Stimulated activated CD8-positive, alpha-beta memory T cell treated with anti-CD3 and anti-CD28 coated beads, Interleukin-7, amount 100 ng/mL, for 48 hours (primary cell): ENCODE data around the gene MGLL.

Source experiments
- DNase-seq, 2 donors: peaks; one replicate each; pipeline ENCODE4 v3.0.0-alpha.2; 2020; ENCODE audit warnings: low read depth in 1 of 2; ENCODE audit errors: extremely low read depth in 1 of 2

MGLL gene

DNA sequence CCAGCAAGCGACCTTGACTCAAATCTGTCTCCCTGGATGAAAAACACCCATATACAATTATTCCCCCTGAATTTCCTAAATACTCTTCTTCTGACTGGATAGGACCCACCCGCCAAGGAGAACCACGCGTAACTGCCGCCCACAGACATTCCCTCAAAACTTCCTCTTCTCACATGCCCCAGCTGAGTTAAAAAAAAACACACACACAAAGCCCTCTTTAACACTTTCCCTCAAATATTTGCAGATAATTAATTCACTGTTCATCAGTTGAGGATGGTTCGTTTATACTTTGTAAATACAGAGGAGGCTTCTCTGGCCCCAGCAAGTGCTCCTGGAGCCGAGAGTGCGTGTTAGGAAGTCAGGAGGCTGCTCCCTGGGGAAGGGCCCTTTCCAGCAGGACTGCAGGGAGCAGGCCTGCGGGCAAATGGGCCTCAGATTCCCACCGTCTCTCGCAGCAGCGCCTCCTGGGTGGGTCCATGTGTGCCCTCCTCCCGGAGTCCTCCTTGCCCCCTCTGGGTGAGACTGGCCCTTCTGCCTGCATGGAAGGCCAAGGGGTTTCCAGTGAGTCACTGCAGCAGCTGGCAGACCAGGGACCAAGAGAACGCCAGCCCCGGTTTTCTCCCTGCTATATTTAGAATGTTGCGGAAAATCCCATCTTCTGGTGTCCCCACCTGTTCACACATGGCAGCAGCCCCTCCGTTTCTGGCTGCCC is 46.8 kb downstream of the MGLL start:
- DNase-seq: no peak

DNA sequence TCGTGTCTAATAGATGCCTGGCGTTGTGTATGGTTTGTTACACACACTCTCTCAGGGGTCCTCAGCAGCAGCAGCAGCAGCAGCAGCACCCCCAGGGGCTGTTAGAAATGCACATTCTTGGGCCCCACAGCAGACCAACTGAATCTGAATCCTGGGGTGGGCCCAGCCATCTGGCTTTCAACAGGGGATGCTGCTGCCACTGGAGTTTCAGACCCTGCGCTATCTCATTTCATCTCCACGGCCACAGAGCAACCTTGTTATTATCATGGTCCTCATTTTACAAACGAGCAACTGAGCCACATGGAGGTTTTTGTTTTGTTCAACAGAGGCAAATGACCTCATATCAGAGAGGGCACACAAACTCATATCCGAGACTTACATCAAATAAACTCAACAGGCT is 47.7 kb downstream of the MGLL start:
- DNase-seq: no peak

DNA sequence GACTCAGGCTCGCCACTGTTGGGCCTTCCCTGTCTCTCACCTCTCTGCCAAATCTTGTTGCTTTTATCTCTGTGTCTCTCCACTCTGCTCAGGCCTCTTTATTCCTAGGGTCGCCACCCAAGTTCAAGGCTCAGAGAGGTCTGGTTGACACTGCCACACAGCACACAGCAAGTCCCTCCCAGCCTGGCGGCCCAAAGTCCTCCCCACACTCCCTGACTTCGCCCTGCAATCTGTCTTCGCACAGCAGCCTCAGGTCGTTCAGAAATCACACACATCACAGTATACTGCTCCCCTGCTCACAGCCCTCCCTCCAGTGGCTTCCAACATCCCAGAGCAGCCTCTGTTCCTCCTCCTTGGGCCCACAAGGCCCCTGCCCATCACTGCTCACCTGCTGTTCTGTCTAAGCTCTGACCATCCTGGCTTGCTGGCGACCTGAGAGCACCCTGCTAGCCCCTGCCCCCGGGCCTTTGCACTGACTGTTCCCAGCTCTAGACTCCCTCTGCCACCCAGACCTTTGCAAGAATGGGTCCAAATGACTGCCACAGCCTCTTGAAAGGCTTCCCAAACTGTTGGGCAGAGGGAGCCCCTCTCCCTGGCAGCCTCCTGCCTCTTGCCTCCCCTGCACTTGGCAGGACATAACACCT is 48.4 kb downstream of the MGLL start:
- no peak for DNase-seq

DNA sequence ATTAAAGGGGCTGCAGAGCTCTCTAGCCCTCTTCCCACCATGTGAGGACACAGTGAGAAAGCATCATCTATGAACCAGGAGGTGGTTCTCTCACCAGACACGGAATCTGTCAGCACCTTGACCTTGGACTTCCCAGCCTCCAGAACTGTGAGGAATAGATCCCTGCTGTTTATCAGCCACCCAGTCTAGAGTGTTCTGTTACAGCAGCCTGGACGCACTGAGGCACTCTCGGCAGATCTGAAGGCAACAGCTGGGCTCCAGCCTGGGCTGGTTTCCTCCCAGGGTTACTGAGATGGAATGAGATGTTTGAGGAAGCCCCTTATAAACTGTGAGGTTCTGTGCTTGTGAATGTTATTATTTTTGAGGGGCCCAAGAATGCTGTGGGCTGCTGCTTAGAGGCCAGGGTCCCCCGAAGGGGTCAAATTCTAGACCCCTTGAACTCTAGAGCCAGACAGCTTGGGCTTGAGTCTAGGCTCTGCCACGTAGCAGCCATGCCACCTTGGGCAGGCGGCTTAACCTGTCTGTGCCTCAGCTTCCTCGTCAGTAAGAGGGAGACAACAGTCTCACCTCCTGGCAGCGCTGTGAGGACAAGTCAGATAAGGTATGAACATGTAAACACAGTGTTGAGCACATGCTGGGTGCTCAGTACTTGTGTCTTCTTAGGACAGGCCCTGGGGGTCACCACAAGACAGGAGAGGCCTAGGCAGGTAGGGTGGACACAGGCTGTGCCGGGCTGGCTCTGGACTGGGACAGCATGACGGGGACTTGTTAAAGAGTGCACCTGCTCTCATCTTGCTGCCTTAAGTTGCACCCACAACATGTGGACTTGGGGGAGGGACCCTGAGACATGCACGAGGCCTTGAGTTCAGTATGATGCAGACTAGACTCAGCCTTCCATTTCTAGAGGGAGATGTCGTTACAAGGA is 49.2 kb downstream of the MGLL start:
- DNase-seq: no peak

- no peak for DNase-seq
These were observed 50.0 kb downstream of the MGLL start for GRCh38 chr3:127772273-127772672.

- DNase-seq: no peak
These were observed 50.6 kb downstream of the MGLL start for GRCh38 chr3:127771746-127772145.

GRCh38 chr3:127770671-127771355 is 51.5 kb downstream of the MGLL start:
- DNase-seq: no peak

DNA sequence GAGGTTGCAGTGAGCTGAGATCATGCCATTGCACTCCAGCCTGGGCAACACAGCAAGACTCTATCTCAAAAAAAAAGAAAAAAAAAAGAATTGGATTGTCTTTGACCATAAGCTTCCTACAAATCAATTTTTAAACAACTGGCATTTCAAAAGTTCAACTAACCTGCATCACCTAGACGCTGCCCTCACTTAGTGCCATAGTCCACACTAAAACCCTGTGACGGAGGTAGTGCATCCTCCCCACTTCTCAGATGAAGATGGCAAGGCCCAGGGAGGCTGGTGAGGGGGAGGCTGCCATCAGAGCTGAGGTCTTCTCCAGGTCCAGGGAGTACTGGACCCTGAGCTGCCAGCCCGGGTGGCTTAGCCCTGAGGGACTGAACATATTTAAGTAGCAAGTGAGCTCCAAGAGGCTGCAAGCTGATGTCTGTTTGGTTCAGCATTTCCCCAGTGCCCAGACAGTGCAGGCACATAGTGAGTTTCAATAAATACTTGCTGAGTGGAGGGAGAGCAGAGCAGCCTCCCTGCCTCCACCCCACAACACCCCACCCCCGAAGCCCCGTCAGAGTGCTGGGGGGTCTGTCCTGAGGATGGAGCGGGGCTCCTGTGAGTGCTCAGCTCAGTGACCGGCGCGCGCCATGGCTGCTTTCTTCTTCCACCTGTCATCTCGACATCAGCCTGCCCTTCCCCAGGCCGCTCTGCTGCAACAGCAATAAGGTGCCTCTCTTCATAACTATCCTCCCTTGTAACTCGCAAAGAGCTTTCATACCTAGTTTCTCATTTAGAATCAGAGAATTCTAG is 52.8 kb downstream of the MGLL start:
- DNase-seq: no peak

- DNase-seq: no peak
These were observed 53.8 kb downstream of the MGLL start for GRCh38 chr3:127768346-127769008.

- no peak for DNase-seq
These were observed 55.2 kb downstream of the MGLL start for GRCh38 chr3:127767126-127767525.

GRCh38 chr3:127765735-127766134 is 56.6 kb downstream of the MGLL start:
- DNase-seq: no peak

- no peak for DNase-seq
These were observed 57.4 kb downstream of the MGLL start for GRCh38 chr3:127764841-127765362.

- DNase-seq: no peak
These were observed 58.0 kb downstream of the MGLL start for GRCh38 chr3:127764301-127764700.

DNA sequence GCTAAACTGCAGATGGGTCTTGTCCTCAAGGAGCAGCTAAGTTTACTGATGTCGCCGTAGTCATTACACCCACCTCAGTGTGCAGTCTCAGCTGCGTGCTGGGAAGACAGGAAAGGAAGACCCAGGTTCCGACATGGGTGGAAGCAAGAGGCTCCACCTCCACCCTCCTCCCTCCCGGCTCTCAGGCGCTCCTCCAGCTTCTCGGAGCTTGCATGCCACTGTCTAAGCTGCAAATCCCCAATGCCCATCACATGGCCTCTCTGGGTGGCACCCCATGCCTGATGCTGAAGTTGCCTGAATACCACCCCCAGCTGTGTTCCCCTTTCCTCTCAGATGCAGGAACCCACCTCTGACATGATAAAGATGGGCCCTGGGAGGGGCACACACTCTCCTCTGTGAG is 58.5 kb downstream of the MGLL start:
- DNase-seq: no peak

GRCh38 chr3:127763337-127763736 is 59.0 kb downstream of the MGLL start:
- no peak for DNase-seq

DNA sequence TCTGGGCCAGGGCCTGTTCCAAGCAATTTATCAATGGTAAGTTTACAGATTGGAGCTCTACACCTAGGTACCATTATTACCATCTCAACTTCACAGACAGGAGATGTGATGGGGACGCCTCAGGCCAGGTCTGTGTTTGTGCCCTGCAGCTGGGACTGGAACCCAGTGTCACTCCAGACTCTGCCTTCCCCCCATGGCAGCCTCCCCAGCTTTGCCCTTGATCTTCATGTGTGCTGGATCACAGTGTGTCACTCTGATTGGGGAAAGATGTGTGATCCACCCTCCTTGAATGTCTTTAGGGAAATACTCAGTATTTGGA is 59.6 kb downstream of the MGLL start:
- no peak for DNase-seq

DNA sequence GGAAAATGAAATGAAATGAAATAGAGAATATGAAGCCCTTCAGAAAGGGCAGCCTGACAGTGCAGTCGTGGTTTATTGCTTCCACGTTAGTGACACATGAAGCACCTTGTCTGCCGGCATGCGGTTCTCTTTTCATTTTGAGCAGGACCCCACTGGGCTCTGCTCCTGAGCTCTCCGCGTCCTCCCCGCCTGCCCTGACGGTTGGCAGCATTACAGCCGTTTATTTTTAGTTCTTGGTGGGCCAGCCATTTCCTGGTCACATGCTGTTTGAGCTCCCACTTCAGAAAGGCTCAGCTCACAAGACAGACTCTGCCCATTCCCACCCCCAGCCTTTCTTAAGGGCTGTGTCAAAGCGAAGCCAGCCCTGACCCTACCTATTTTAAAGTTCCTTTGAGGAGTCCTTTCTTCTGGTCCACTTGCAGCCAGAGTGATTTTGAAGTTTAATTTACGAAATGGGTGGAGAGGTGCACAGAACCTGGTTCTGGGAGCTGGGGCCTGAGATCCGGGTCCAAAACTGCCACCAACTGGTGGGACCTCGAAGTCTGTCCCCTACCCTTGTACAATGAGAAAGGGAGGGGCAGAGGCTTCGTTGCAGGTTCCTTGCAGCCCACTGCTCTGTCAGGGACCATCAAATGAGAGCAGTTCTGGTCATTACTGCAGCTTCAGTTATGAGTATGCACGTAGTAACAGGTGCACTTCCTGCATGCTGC is 60.1 kb downstream of the MGLL start:
- no peak for DNase-seq

DNA sequence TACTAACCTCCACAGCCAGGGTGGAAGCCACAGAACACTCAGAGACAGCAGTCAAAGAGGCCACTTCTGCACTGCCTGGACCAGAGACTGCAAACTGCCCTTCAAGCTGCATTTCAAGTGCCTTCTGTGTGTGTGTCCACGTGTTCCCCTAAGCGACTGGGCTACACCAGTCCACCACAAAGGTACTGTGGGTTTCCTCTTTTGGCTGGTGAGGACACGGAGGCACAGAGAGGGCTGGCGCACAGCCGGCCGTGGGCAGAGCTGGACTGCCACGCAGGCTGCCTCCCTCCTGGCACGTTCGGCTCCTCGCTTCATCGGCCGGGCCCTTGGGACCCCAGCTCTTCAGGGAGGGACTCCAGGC is 60.9 kb downstream of the MGLL start:
- no peak for DNase-seq

DNA sequence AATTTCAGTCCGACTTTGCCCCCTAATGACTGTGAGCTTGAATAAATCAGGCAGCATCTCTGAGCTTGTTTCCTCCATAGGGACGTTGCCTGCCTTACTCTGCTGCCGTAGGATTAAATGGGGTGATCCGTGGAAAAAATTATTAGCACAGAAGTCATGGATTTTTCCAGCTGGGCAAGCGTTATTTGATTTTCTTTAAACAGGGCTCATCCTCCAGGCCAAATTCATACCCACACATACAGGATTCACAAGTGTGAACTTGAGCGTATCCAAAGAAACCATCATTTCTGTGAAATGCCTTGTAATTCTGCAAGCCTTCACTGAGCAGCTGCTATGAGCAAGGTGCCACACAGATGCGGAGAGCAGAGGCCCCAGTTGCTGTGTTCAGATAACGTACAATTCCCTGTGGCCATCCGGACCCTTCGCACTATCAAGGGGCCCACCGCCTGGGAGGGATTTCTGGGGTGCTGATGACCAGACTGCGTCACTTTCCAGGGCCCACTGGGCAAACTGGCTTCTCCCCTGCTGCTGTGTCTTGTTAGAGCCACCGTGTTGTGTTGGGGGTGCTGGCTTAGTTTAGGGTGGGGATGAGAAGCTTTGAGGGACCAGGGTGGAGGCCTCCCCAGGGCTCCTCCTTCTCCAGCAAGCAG is 61.4 kb downstream of the MGLL start:
- DNase-seq: no peak
